IPS DF 19.7 (cell line): ENCODE data around the gene TRAT1.

ENCODE experiments used
- DNase-seq: peaks from one replicate; pipeline ENCODE4 v3.0.0-alpha.2; 2013; ENCODE audit warnings: low read depth, low spot score

TRAT1 gene

GRCh38 chr3:108861401-108861800 lies 38.8 kb downstream of the TRAT1 start:
- no peak for DNase-seq

- DNase-seq = no peak
Observed at GRCh38 chr3:108862865-108863798, 40.5 kb downstream of the TRAT1 start.

- DNase-seq = no peak
Observed at GRCh38 chr3:108863799-108864135, 41.2 kb downstream of the TRAT1 start.

GRCh38 chr3:108877901-108878300 lies 55.3 kb downstream of the TRAT1 start:
- DNase-seq = no peak

GRCh38 chr3:108879915-108880314 lies 57.3 kb downstream of the TRAT1 start:
- DNase-seq = no peak

GRCh38 chr3:108882762-108883161 lies 60.2 kb downstream of the TRAT1 start:
- DNase-seq = no peak

- DNase-seq = no peak
Observed at GRCh38 chr3:108883373-108883772, 60.8 kb downstream of the TRAT1 start.

GRCh38 chr3:108887121-108887520 lies 64.5 kb downstream of the TRAT1 start:
- DNase-seq = no peak

GRCh38 chr3:108887777-108888176 lies 65.2 kb downstream of the TRAT1 start:
- DNase-seq = no peak

- no peak for DNase-seq
Observed at GRCh38 chr3:108891833-108892232, 69.2 kb downstream of the TRAT1 start.

- no peak for DNase-seq
Observed at GRCh38 chr3:108894981-108895380, 72.4 kb downstream of the TRAT1 start.

GRCh38 chr3:108897883-108898282 lies 75.3 kb downstream of the TRAT1 start:
- no peak for DNase-seq

- no peak for DNase-seq
Observed at GRCh38 chr3:108899530-108899929, 76.9 kb downstream of the TRAT1 start.
